ENCODE data around the gene ZMIZ2.
A peak's percentile ranks its signal among the peaks of the same experiment; 100 is the strongest.
"Not testable (repeated sequence)": the region's sequence is repeated elsewhere in the genome, so short reads cannot be mapped to it uniquely, and the experiment has no call there.

The ZMIZ2 gene

GRCh38 chr7:44767134-44767911, 18.7 kb downstream of the ZMIZ2 start:
- Mint-ChIP-seq H3K4me3 (no peak overlapping the region), H3K4me1 (ENCODE audit: low read depth) (peaks cover 33% of the 10 kb centered on the region), H3K36me3 (ENCODE audit: low read depth) (peaks cover 42% of the 10 kb centered on the region), H3K27me3 (ENCODE audit: low read depth) (no peaks in the 10 kb centered on the region), H3K27ac (no peak overlapping the region), H3K9me3 (no peaks in the 10 kb centered on the region)
- no peak for DNase-seq (ENCODE audit: low spot score)

- H3K27ac Mint-ChIP-seq, result peak overlapping the region; percentile 45
- peaks cover 37% of the 10 kb centered on the region for H3K36me3 Mint-ChIP-seq (ENCODE audit: low read depth)
- H3K4me1 Mint-ChIP-seq (ENCODE audit: low read depth), result peaks cover 33% of the 10 kb centered on the region
- no peaks in the 10 kb centered on the region for H3K9me3 Mint-ChIP-seq
- DNase-seq (ENCODE audit: low spot score), result no peak
- H3K27me3 Mint-ChIP-seq (ENCODE audit: low read depth), result no peaks in the 10 kb centered on the region
- H3K4me3 Mint-ChIP-seq, result peak overlapping the region; percentile 24
Measured at GRCh38 chr7:44767912-44768627, 19.4 kb downstream of the ZMIZ2 start.

- no peak for DNase-seq (ENCODE audit: low spot score)
- H3K36me3 Mint-ChIP-seq (ENCODE audit: low read depth), result peaks cover 32% of the 10 kb centered on the region
- H3K4me1 Mint-ChIP-seq (ENCODE audit: low read depth), result peaks cover 33% of the 10 kb centered on the region
- no peaks in the 10 kb centered on the region for H3K27me3 Mint-ChIP-seq (ENCODE audit: low read depth)
- peak overlapping the region; percentile 26 for H3K27ac Mint-ChIP-seq
- no peaks in the 10 kb centered on the region for H3K9me3 Mint-ChIP-seq
- no peak overlapping the region for H3K4me3 Mint-ChIP-seq
Measured at GRCh38 chr7:44768628-44769371, 20.2 kb downstream of the ZMIZ2 start.

GRCh38 chr7:44769376-44769775, 20.7 kb downstream of the ZMIZ2 start:
- H3K4me3 Mint-ChIP-seq, result no peak overlapping the region
- H3K9me3 Mint-ChIP-seq, result no peaks in the 10 kb centered on the region
- peak overlapping the region; percentile 37 for H3K27ac Mint-ChIP-seq
- H3K4me1 Mint-ChIP-seq (ENCODE audit: low read depth), result peaks cover 33% of the 10 kb centered on the region
- H3K27me3 Mint-ChIP-seq (ENCODE audit: low read depth), result no peaks in the 10 kb centered on the region
- peaks cover 28% of the 10 kb centered on the region for H3K36me3 Mint-ChIP-seq (ENCODE audit: low read depth)
- no peak for DNase-seq (ENCODE audit: low spot score)

GRCh38 chr7:44769776-44770294, 21.2 kb downstream of the ZMIZ2 start:
- Mint-ChIP-seq H3K4me1 (ENCODE audit: low read depth) (peaks cover 33% of the 10 kb centered on the region), H3K27ac (peak overlapping the region; percentile 37)
- no peak for DNase-seq (ENCODE audit: low spot score)

GRCh38 chr7:44771358-44771757, 22.7 kb downstream of the ZMIZ2 start:
- DNase-seq (ENCODE audit: low spot score), result no peak
- Mint-ChIP-seq H3K9me3 (no peaks in the 10 kb centered on the region), H3K4me1 (ENCODE audit: low read depth) (peaks cover 33% of the 10 kb centered on the region), H3K27ac (no peak overlapping the region), H3K36me3 (ENCODE audit: low read depth) (peaks cover 22% of the 10 kb centered on the region), H3K4me3 (no peak overlapping the region), H3K27me3 (ENCODE audit: low read depth) (no peaks in the 10 kb centered on the region)

More at GRCh38 chr7:44769776-44770294, 21.2 kb downstream of the ZMIZ2 start:
- peak overlapping the region; percentile 31 for H3K4me3 Mint-ChIP-seq
- H3K36me3 Mint-ChIP-seq (ENCODE audit: low read depth), result peaks cover 26% of the 10 kb centered on the region
- no peaks in the 10 kb centered on the region for H3K9me3 Mint-ChIP-seq
- H3K27me3 Mint-ChIP-seq (ENCODE audit: low read depth), result no peaks in the 10 kb centered on the region

- DNase-seq (ENCODE audit: low spot score), result no peak
- peaks cover 15% of the 10 kb centered on the region for H3K36me3 Mint-ChIP-seq (ENCODE audit: low read depth)
- no peaks in the 10 kb centered on the region for H3K27me3 Mint-ChIP-seq (ENCODE audit: low read depth)
- no peak overlapping the region for H3K4me3 Mint-ChIP-seq
- H3K9me3 Mint-ChIP-seq, result no peaks in the 10 kb centered on the region
- no peak overlapping the region for H3K27ac Mint-ChIP-seq
- H3K4me1 Mint-ChIP-seq (ENCODE audit: low read depth), result peaks cover 33% of the 10 kb centered on the region
Measured at GRCh38 chr7:44772440-44772839, 23.8 kb downstream of the ZMIZ2 start.

GRCh38 chr7:44772867-44773266, 24.2 kb downstream of the ZMIZ2 start:
- Mint-ChIP-seq H3K27ac (no peak overlapping the region), H3K9me3 (no peaks in the 10 kb centered on the region), H3K4me1 (ENCODE audit: low read depth) (peaks cover 31% of the 10 kb centered on the region), H3K4me3 (no peak overlapping the region), H3K27me3 (ENCODE audit: low read depth) (no peaks in the 10 kb centered on the region), H3K36me3 (ENCODE audit: low read depth) (peaks cover 10% of the 10 kb centered on the region)
- DNase-seq (ENCODE audit: low spot score), result no peak

GRCh38 chr7:44774486-44774885, 25.8 kb downstream of the ZMIZ2 start:
- DNase-seq (ENCODE audit: low spot score); H3K27me3 Mint-ChIP-seq (ENCODE audit: low read depth); H3K4me3 Mint-ChIP-seq; H3K27ac Mint-ChIP-seq; H3K36me3 Mint-ChIP-seq (ENCODE audit: low read depth); H3K9me3 Mint-ChIP-seq: not testable (repeated sequence)
- H3K4me1 Mint-ChIP-seq (ENCODE audit: low read depth), result peaks cover 15% of the 10 kb centered on the region

GRCh38 chr7:44775383-44776107, 26.9 kb downstream of the ZMIZ2 start:
- H3K9me3 Mint-ChIP-seq, result no peaks in the 10 kb centered on the region
- no peak overlapping the region for H3K27ac Mint-ChIP-seq
- no peak for DNase-seq (ENCODE audit: low spot score)
- no peaks in the 10 kb centered on the region for H3K27me3 Mint-ChIP-seq (ENCODE audit: low read depth)
- no peak overlapping the region for H3K4me3 Mint-ChIP-seq
- H3K36me3 Mint-ChIP-seq (ENCODE audit: low read depth), result no peaks in the 10 kb centered on the region
- peaks cover 7% of the 10 kb centered on the region for H3K4me1 Mint-ChIP-seq (ENCODE audit: low read depth)

GRCh38 chr7:44776211-44776610, 27.6 kb downstream of the ZMIZ2 start:
- peaks cover 2% of the 10 kb centered on the region for H3K4me1 Mint-ChIP-seq (ENCODE audit: low read depth)
- no peak for DNase-seq (ENCODE audit: low spot score)
- no peaks in the 10 kb centered on the region for H3K36me3 Mint-ChIP-seq (ENCODE audit: low read depth)
- no peak overlapping the region for H3K4me3 Mint-ChIP-seq
- H3K27ac Mint-ChIP-seq, result no peak overlapping the region
- no peaks in the 10 kb centered on the region for H3K27me3 Mint-ChIP-seq (ENCODE audit: low read depth)
- H3K9me3 Mint-ChIP-seq, result no peaks in the 10 kb centered on the region

GRCh38 chr7:44782460-44782859, 33.8 kb downstream of the ZMIZ2 start:
- Mint-ChIP-seq H3K27ac (no peak overlapping the region), H3K36me3 (ENCODE audit: low read depth) (no peaks in the 10 kb centered on the region), H3K4me1 (ENCODE audit: low read depth) (no peaks in the 10 kb centered on the region), H3K9me3 (peaks cover 10% of the 10 kb centered on the region), H3K27me3 (ENCODE audit: low read depth) (no peaks in the 10 kb centered on the region), H3K4me3 (no peak overlapping the region)
- no peak for DNase-seq (ENCODE audit: low spot score)

GRCh38 chr7:44783407-44783806, 34.8 kb downstream of the ZMIZ2 start:
- H3K27ac Mint-ChIP-seq, result no peak overlapping the region

More at GRCh38 chr7:44783407-44783806, 34.8 kb downstream of the ZMIZ2 start:
- H3K4me3 Mint-ChIP-seq, result no peak overlapping the region
- H3K4me1 Mint-ChIP-seq (ENCODE audit: low read depth), result no peaks in the 10 kb centered on the region
- H3K9me3 Mint-ChIP-seq, result peaks cover 10% of the 10 kb centered on the region
- no peaks in the 10 kb centered on the region for H3K36me3 Mint-ChIP-seq (ENCODE audit: low read depth)
- DNase-seq (ENCODE audit: low spot score), result no peak
- H3K27me3 Mint-ChIP-seq (ENCODE audit: low read depth), result no peaks in the 10 kb centered on the region
